MM.1S (cell line): Measurements from ENCODE around the gene STMN3.

ENCODE experiments used
- CTCF ChIP-seq: fragments of 300-600 bp; sonication (generic); IDR thresholded peaks from 2 replicates; pipeline ENCODE4 v1.5.1; 2016; ENCODE audit warnings: antibody characterized with exemption, low read length, mixed read lengths
- EZH2 ChIP-seq: fragments of 300-600 bp; sonication (generic); optimal IDR thresholded peaks from 2 replicates; pipeline ENCODE3; 2017; ENCODE audit warnings: low read depth, mild to moderate bottlenecking, antibody characterized with exemption, low read length, mixed read lengths

DNA sequence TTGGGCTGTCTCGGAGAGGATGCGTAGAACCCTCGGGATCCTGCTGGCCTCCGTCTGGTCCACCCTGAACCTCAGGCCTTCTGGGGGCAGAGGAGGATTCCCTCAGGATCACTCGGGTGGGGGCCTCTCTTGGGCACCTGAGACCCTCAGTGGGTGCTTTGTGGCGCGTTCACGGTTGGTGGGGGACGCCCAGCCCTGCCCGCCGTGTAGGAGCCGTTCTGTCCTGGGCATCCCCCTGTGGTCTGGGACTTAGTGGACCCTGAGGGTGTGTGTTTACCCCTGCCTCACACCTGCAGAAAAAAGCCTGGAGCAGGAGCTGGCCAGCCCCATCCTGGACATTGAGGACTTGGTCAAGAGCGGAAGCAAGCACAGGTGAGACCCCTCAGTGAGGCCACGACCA lies 12.5 kb upstream of the STMN3 start:
- no peak for TF ChIP-seq CTCF
- no peak for TF ChIP-seq EZH2
